T47D (cell line): Measurements from ENCODE around the gene TAF4B.
"Not testable (repeated sequence)": the region's sequence is repeated elsewhere in the genome, so short reads cannot be mapped to it uniquely, and the experiment has no call there.

ENCODE experiments used
- DNase-seq, 2 experiments: peaks; one replicate each; pipeline versions ENCODE4 v3.0.0 to v3.0.0-alpha.2; 2011 to 2012; ENCODE audit warnings: low read depth in 1 of 2, low spot score in 1 of 2
- JUND ChIP-seq: IDR thresholded peaks from 2 replicates; pipeline ENCODE4 v1.6.1; 2012; ENCODE audit warnings: low read depth
- in situ Hi-C: cut with HindIII; loops from 2 replicates; pipeline ENCODE4 v1.10.0; 2016; ENCODE audit warnings: low sequenced_read_pairs, low pct_unique_long_range_greater_than_20kb

The TAF4B gene

GRCh38 chr18:26434887-26435286 is 208.6 kb downstream of the TAF4B start:
- in situ Hi-C loops = no loop called here
- no peak for DNase-seq
- no peak for TF ChIP-seq JUND

- TF ChIP-seq JUND = no peak
- no peak for DNase-seq
- in situ Hi-C loops = no loop called here
Measured at GRCh38 chr18:26435415-26436095, 209.3 kb downstream of the TAF4B start.

GRCh38 chr18:26436176-26437051 is 210.2 kb downstream of the TAF4B start:
- DNase-seq = no peak
- in situ Hi-C loops = no loop called here
- TF ChIP-seq JUND = no peak

- DNase-seq, in situ Hi-C loops: not testable (repeated sequence)
Measured at GRCh38 chr18:26437634-26438033, 211.4 kb downstream of the TAF4B start.

- in situ Hi-C loops = no loop called here
- TF ChIP-seq JUND = no peak
- DNase-seq = no peak
Measured at GRCh38 chr18:26438980-26439379, 212.7 kb downstream of the TAF4B start.

- no peak for TF ChIP-seq JUND
- in situ Hi-C loops = no loop called here
- no peak for DNase-seq
Measured at GRCh38 chr18:26439537-26439936, 213.3 kb downstream of the TAF4B start.

- no peak for TF ChIP-seq JUND
- in situ Hi-C loops = no loop called here
- no peak for DNase-seq
Measured at GRCh38 chr18:26440644-26441043, 214.4 kb downstream of the TAF4B start.
